Measurements from ENCODE around the gene TCTN1. TPM values are rescaled to one million over a fixed set of nuclear protein-coding genes. Genes with fewer than 3 reads are reported as not detected.

TCTN1 gene
- total RNA-seq, 1 donor, result 45.2 TPM

GRCh38 chr12:110639336-110640141 lies 25.6 kb downstream of the TCTN1 start:
- Histone ChIP-seq H3K36me3 (ENCODE audit: insufficient read depth, low read length) (no peaks in the 10 kb centered on the region), H3K4me3 (ENCODE audit: insufficient read depth, low read length) (no peak overlapping the region), H3K27ac (ENCODE audit: low read depth, low read length) (peak overlapping the region; percentile 30), H3K27me3 (ENCODE audit: insufficient read depth, low read length) (no peaks in the 10 kb centered on the region), H4K20me1 (ENCODE audit: insufficient read depth, low read length) (no peaks in the 10 kb centered on the region), H3K79me2 (ENCODE audit: insufficient read depth, low read length) (no peaks in the 10 kb centered on the region), H3K4me1 (ENCODE audit: insufficient read depth, low read length) (peaks cover 19% of the 10 kb centered on the region), H3K9me3 (ENCODE audit: low read depth, low read length) (no peaks in the 10 kb centered on the region), H2AFZ (ENCODE audit: low read length) (peak overlapping the region; percentile 77), H3K4me2 (ENCODE audit: insufficient read depth, low read length) (peak overlapping the region; percentile 23)
- DNase-seq (ENCODE audit: insufficient read length, low spot score, missing footprints), result no peak
- TF ChIP-seq, protein P1, sequence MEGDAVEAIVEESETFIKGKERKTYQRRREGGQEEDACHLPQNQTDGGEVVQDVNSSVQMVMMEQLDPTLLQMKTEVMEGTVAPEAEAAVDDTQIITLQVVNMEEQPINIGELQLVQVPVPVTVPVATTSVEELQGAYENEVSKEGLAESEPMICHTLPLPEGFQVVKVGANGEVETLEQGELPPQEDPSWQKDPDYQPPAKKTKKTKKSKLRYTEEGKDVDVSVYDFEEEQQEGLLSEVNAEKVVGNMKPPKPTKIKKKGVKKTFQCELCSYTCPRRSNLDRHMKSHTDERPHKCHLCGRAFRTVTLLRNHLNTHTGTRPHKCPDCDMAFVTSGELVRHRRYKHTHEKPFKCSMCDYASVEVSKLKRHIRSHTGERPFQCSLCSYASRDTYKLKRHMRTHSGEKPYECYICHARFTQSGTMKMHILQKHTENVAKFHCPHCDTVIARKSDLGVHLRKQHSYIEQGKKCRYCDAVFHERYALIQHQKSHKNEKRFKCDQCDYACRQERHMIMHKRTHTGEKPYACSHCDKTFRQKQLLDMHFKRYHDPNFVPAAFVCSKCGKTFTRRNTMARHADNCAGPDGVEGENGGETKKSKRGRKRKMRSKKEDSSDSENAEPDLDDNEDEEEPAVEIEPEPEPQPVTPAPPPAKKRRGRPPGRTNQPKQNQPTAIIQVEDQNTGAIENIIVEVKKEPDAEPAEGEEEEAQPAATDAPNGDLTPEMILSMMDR (IDR thresholded peaks at IDR 0.05; ENCODE audit: extremely low read depth, low read depth, low read length), result no peak

- no peaks in the 10 kb centered on the region for H3K27me3 ChIP-seq (ENCODE audit: insufficient read depth, low read length)
- H3K4me2 ChIP-seq (ENCODE audit: insufficient read depth, low read length), result peak overlapping the region; percentile 23
- H3K9me3 ChIP-seq (ENCODE audit: low read depth, low read length), result no peaks in the 10 kb centered on the region
- no peaks in the 10 kb centered on the region for H3K36me3 ChIP-seq (ENCODE audit: insufficient read depth, low read length)
- H3K79me2 ChIP-seq (ENCODE audit: insufficient read depth, low read length), result no peaks in the 10 kb centered on the region
- DNase-seq (ENCODE audit: insufficient read length, low spot score, missing footprints), result no peak
- peaks cover 19% of the 10 kb centered on the region for H3K4me1 ChIP-seq (ENCODE audit: insufficient read depth, low read length)
- H3K27ac ChIP-seq (ENCODE audit: low read depth, low read length), result no peak overlapping the region
- no peaks in the 10 kb centered on the region for H4K20me1 ChIP-seq (ENCODE audit: insufficient read depth, low read length)
- TF ChIP-seq, protein P1 (IDR thresholded peaks at IDR 0.05; ENCODE audit: extremely low read depth, low read depth, low read length), result no peak
- no peak overlapping the region for H3K4me3 ChIP-seq (ENCODE audit: insufficient read depth, low read length)
- no peak overlapping the region for H2AFZ ChIP-seq (ENCODE audit: low read length)
Observed at GRCh38 chr12:110640275-110641025, 26.5 kb downstream of the TCTN1 start.

GRCh38 chr12:110641521-110641920 lies 27.6 kb downstream of the TCTN1 start:
- TF ChIP-seq, protein P1 (IDR thresholded peaks at IDR 0.05; ENCODE audit: extremely low read depth, low read depth, low read length), result no peak
- DNase-seq (ENCODE audit: insufficient read length, low spot score, missing footprints), result no peak
- peak overlapping the region; percentile 28 for H3K4me2 ChIP-seq (ENCODE audit: insufficient read depth, low read length)

GRCh38 chr12:110647631-110648040 lies 33.7 kb downstream of the TCTN1 start:
- Histone ChIP-seq H3K27ac (ENCODE audit: low read depth, low read length) (no peak overlapping the region), H2AFZ (ENCODE audit: low read length) (no peak overlapping the region), H3K4me3 (ENCODE audit: insufficient read depth, low read length) (no peak overlapping the region), H3K4me1 (ENCODE audit: insufficient read depth, low read length) (no peaks in the 10 kb centered on the region), H3K4me2 (ENCODE audit: insufficient read depth, low read length) (no peak overlapping the region), H3K36me3 (ENCODE audit: insufficient read depth, low read length) (peaks cover 15% of the 10 kb centered on the region), H3K79me2 (ENCODE audit: insufficient read depth, low read length) (no peaks in the 10 kb centered on the region), H3K27me3 (ENCODE audit: insufficient read depth, low read length) (no peaks in the 10 kb centered on the region), H4K20me1 (ENCODE audit: insufficient read depth, low read length) (no peaks in the 10 kb centered on the region), H3K9me3 (ENCODE audit: low read depth, low read length) (no peaks in the 10 kb centered on the region)
- TF ChIP-seq, protein P1 (IDR thresholded peaks at IDR 0.05; ENCODE audit: extremely low read depth, low read depth, low read length), result no peak
- DNase-seq (ENCODE audit: insufficient read length, low spot score, missing footprints), result no peak

More at GRCh38 chr12:110641521-110641920, 27.6 kb downstream of the TCTN1 start:
- H3K9me3 ChIP-seq (ENCODE audit: low read depth, low read length), result no peaks in the 10 kb centered on the region
- no peak overlapping the region for H3K4me3 ChIP-seq (ENCODE audit: insufficient read depth, low read length)
- no peaks in the 10 kb centered on the region for H3K79me2 ChIP-seq (ENCODE audit: insufficient read depth, low read length)
- peaks cover 19% of the 10 kb centered on the region for H3K4me1 ChIP-seq (ENCODE audit: insufficient read depth, low read length)
- H3K27ac ChIP-seq (ENCODE audit: low read depth, low read length), result no peak overlapping the region
- H3K36me3 ChIP-seq (ENCODE audit: insufficient read depth, low read length), result no peaks in the 10 kb centered on the region
- H3K27me3 ChIP-seq (ENCODE audit: insufficient read depth, low read length), result no peaks in the 10 kb centered on the region
- no peak overlapping the region for H2AFZ ChIP-seq (ENCODE audit: low read length)
- H4K20me1 ChIP-seq (ENCODE audit: insufficient read depth, low read length), result no peaks in the 10 kb centered on the region
